Suprapubic skin (tissue), 4 donors: ENCODE data around the gene ORAI1. TPM values are rescaled to one million over a fixed set of nuclear protein-coding genes. Genes with fewer than 3 reads are reported as not detected.

ENCODE experiments used
- DNase-seq, 2 donors: peaks; one replicate each; pipeline ENCODE4 v3.0.0-alpha.2; 2019; ENCODE audit warnings: low spot score in 2 of 2
- H3K27ac ChIP-seq: fragments of 200-600 bp; sonication (generic); one replicate; pipeline ENCODE4 v1.5.1; 2019
- H3K27me3 ChIP-seq: fragments of 200-600 bp; sonication (generic); one replicate; pipeline ENCODE4 v1.5.1; 2019
- H3K36me3 ChIP-seq: fragments of 200-600 bp; sonication (generic); one replicate; pipeline ENCODE4 v1.5.1; 2019
- H3K4me1 ChIP-seq: fragments of 200-600 bp; sonication (generic); one replicate; pipeline ENCODE4 v1.5.1; 2019
- H3K4me3 ChIP-seq: fragments of 200-600 bp; sonication (generic); one replicate; pipeline ENCODE4 v1.5.1; 2019; ENCODE audit warnings: mild to moderate bottlenecking
- H3K9me3 ChIP-seq: fragments of 200-600 bp; sonication (generic); one replicate; pipeline ENCODE4 v1.5.1; 2019
- CTCF ChIP-seq, 2 donors: fragments of 200-600 bp in 1 of 2; fragments of 450-650 bp in 1 of 2; sonication (generic) in 1 of 2; IDR thresholded peaks; one replicate each; pipeline ENCODE4 v1.5.1; 2016 to 2019; ENCODE audit warnings: antibody characterized with exemption in 2 of 2, mild to moderate bottlenecking in 1 of 2, moderate library complexity in 1 of 2
- EP300 ChIP-seq: sonication (generic); formaldehyde crosslinking; IDR thresholded peaks from one replicate; pipeline ENCODE4 v1.6.1; 2017; ENCODE audit warnings: antibody characterized with exemption
- POLR2A ChIP-seq, 2 donors: fragments of 450-650 bp; IDR thresholded peaks; one replicate each; pipeline ENCODE4 v1.6.1; 2017; ENCODE audit warnings: antibody characterized with exemption in 2 of 2, mild to moderate bottlenecking in 2 of 2, moderate library complexity in 2 of 2
- POLR2AphosphoS5 ChIP-seq, 3 donors: sonication (generic); formaldehyde crosslinking; IDR thresholded peaks; one replicate each; pipeline ENCODE4 v1.6.1; 2017; ENCODE audit warnings: antibody characterized with exemption in 3 of 3
- WGBS: methylation state at CpG from one replicate; pipeline ENCODE4 v1.1.5; 2018; 5-methylcytosine and 5-hydroxymethylcytosine counted together
- total RNA-seq, 4 donors: library from RNA; depleted of rRNA; stranded (reverse); fragments of >200 nt; gene quantifications; one replicate each; pipeline ENCODE4 v1.1.0, GENCODE V29; 2016

ORAI1 gene
- total RNA-seq, 4 donors from 2014 or later: 56.5 to 81.4 (median 71.4) TPM

DNA sequence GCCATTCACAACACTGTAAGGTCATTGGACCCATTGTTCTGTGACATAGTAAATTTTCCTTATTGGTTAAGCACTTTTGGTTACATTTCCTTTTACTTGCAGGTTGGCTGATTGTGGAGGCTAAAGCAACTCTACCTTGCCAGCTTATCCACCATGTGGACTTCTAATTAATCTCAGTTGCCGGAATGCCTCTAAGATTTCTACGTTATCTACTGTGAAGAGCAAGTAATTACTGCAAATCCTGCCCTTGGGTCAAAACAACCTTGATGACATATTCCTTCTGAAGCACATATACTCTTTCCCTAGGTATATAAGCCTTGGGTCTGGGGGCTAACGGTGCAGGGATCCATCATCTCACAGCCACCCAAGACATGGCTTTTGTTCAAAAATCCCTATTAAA, 62.6 kb downstream of the ORAI1 start:
- H3K9me3 ChIP-seq: no peaks in the 10 kb centered on the region
- TF ChIP-seq POLR2AphosphoS5 (IDR thresholded peaks at IDR 0.05): no peak
- no peak for TF ChIP-seq POLR2A (IDR thresholded peaks at IDR 0.05)
- no peak for TF ChIP-seq EP300
- no peak for TF ChIP-seq CTCF (IDR thresholded peaks at IDR 0.05)
- H3K36me3 ChIP-seq: no peaks in the 10 kb centered on the region
- H3K4me1 ChIP-seq: peaks cover 7% of the 10 kb centered on the region
- no peak overlapping the region for H3K27ac ChIP-seq
- 81% methylated on average over 3 of the region's 3 CpGs for WGBS
- H3K27me3 ChIP-seq: no peaks in the 10 kb centered on the region
- H3K4me3 ChIP-seq: no peak overlapping the region
- no peak for DNase-seq

DNA sequence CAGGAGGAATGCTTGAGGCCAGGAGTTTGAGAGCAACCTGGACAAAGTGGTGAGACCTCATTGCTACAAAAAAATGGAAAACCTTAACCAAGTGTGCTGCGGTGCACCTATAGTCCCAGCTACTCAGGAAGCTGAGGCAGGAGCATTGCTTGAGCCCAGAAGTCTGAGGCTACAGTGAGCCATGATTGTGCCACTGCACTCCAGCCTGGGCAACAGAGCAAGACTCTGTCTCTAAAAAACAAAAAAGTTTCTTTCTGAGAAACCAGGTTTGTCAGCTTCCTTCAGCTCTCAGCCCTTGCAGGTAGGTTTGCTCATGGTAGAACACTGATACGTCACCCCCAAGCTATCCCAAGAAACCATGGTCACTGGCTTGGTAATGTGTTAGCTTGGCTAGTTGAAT, 63.1 kb downstream of the ORAI1 start:
- no peak for DNase-seq
- H3K9me3 ChIP-seq: no peaks in the 10 kb centered on the region
- WGBS: 83% methylated on average over 2 of the region's 2 CpGs
- no peak overlapping the region for H3K4me3 ChIP-seq
- TF ChIP-seq EP300: no peak
- TF ChIP-seq POLR2A (IDR thresholded peaks at IDR 0.05): no peak
- TF ChIP-seq CTCF (IDR thresholded peaks at IDR 0.05): no peak
- TF ChIP-seq POLR2AphosphoS5 (IDR thresholded peaks at IDR 0.05): no peak
- H3K36me3 ChIP-seq: no peaks in the 10 kb centered on the region
- no peak overlapping the region for H3K27ac ChIP-seq
- peaks cover 7% of the 10 kb centered on the region for H3K4me1 ChIP-seq
- no peaks in the 10 kb centered on the region for H3K27me3 ChIP-seq

Other genes starting within 250 kb of the ORAI1 start
- 10 to 100 TPM; 14.6 to 40.3 (median 30.4) TPM for gene RNF34, start 226.4 kb upstream of the ORAI1 start, total RNA-seq
- 10 to 100 TPM; 47.8 to 53.7 (median 50.4) TPM for gene KDM2B, start 45.5 kb upstream of the ORAI1 start, total RNA-seq
- gene MORN3, start 43.1 kb downstream of the ORAI1 start, total RNA-seq: 1 to 10 TPM; 1.5 to 4.5 (median 2.6) TPM
- gene TMEM120B, start 86.2 kb downstream of the ORAI1 start, total RNA-seq: 10 to 100 TPM in 1 of 4 donors, 1 to 10 TPM in 3; 7.1 to 13.8 (median 8.8) TPM
- gene RHOF, start 167.2 kb downstream of the ORAI1 start, total RNA-seq: 10 to 100 TPM in 3 of 4 donors, 1 to 10 TPM in 1; 6.6 to 20.4 (median 17.5) TPM
- gene SETD1B, start 177.5 kb downstream of the ORAI1 start, total RNA-seq: 10 to 100 TPM; 13.1 to 23.1 (median 19.5) TPM
- 1 to 10 TPM in 1 of 4 donors, not detected in 3; 1.4 TPM for gene HPD, start 232.3 kb downstream of the ORAI1 start, total RNA-seq